ENCODE data around the gene DHX35. TPM values are rescaled to one million over a fixed set of nuclear protein-coding genes. Genes with fewer than 3 reads are reported as not detected.

The DHX35 gene
- total and polyA plus RNA-seq, 10 of the 15 experiments (the other 5 are each of a cell fraction or from before 2014, with no cell fraction given), result 4.3 to 21.6 (median 14.9) TPM

DNA sequence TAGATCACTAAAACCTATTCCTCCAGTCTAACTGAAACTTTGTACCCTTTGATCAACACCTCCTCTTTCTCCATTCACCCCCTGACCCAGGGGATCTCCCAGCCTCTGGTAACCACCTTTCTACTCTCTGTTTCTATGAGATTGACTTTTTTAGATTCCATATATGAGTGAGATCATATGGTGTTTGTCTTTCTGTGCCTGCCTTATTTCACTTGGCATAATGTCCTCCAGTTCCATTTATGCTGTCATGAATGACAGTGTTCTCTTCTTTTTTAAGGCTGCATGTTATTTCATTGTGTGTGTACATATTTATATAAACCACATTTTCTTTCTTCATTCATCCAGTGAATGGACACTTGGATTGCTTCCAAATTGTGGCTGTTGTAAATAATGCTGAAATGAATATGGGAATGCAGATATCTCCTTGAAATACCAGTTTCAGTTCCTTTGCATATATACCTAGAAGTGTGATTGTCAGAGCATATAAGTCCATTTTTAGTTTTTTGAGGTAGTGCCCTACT is 57.7 kb downstream of the DHX35 start (continued):
- TF ChIP-seq, protein P1, sequence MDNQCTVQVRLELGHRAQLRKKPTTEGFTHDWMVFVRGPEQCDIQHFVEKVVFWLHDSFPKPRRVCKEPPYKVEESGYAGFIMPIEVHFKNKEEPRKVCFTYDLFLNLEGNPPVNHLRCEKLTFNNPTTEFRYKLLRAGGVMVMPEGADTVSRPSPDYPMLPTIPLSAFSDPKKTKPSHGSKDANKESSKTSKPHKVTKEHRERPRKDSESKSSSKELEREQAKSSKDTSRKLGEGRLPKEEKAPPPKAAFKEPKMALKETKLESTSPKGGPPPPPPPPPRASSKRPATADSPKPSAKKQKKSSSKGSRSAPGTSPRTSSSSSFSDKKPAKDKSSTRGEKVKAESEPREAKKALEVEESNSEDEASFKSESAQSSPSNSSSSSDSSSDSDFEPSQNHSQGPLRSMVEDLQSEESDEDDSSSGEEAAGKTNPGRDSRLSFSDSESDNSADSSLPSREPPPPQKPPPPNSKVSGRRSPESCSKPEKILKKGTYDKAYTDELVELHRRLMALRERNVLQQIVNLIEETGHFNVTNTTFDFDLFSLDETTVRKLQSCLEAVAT (IDR thresholded peaks at IDR 0.05), result peak; percentile 64; the same call in 1 of the 2 replicates
- TF ChIP-seq JUND (IDR thresholded peaks at IDR 0.05; ENCODE audit: low read depth, low read length) (0 out of 2 replicates have a peak, but pooled peaks have one; percentile 17), STAT3 (IDR thresholded peaks at IDR 0.05; ENCODE audit: low read depth, low read length) (no peak), ZNF622 (IDR thresholded peaks at IDR 0.05) (no peak), TCF12 (IDR thresholded peaks at IDR 0.05; ENCODE audit: low read depth, low read length) (no peak; the same call in 1 of the 2 replicates), ZZZ3 (IDR thresholded peaks at IDR 0.05; ENCODE audit: control insufficient read depth, insufficient read length, low read depth) (no peak), KDM1A (IDR thresholded peaks at IDR 0.05; ENCODE audit: borderline replicate concordance) (no peak), YY1 (IDR thresholded peaks at IDR 0.05; ENCODE audit: low read depth, low read length) (0 out of 2 replicates have a peak, but pooled peaks have one; percentile 18), YBX1 (IDR thresholded peaks at IDR 0.05) (no peak), BRCA1 (IDR thresholded peaks at IDR 0.05; ENCODE audit: low read depth, low read length) (no peak), MXI1 (IDR thresholded peaks at IDR 0.05; ENCODE audit: low read depth, low read length) (no peak), KLF5 (IDR thresholded peaks at IDR 0.05; ENCODE audit: partially characterized antibody) (peak; percentile 43), RBBP5 (conservative IDR thresholded peaks at IDR 0.05) (no peak), TAF1 (IDR thresholded peaks at IDR 0.05; ENCODE audit: borderline replicate concordance, low read depth, low read length) (no peak)
- TF ChIP-seq, protein P2, sequence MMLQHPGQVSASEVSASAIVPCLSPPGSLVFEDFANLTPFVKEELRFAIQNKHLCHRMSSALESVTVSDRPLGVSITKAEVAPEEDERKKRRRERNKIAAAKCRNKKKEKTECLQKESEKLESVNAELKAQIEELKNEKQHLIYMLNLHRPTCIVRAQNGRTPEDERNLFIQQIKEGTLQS (IDR thresholded peaks at IDR 0.05; ENCODE audit: borderline replicate concordance, extremely low read depth, low read depth, low read length), result no peak
- TF ChIP-seq, protein P3, sequence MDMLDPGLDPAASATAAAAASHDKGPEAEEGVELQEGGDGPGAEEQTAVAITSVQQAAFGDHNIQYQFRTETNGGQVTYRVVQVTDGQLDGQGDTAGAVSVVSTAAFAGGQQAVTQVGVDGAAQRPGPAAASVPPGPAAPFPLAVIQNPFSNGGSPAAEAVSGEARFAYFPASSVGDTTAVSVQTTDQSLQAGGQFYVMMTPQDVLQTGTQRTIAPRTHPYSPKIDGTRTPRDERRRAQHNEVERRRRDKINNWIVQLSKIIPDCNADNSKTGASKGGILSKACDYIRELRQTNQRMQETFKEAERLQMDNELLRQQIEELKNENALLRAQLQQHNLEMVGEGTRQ (IDR thresholded peaks at IDR 0.05; ENCODE audit: borderline replicate concordance, low read depth, low read length), result no peak
- TF ChIP-seq, protein P4, sequence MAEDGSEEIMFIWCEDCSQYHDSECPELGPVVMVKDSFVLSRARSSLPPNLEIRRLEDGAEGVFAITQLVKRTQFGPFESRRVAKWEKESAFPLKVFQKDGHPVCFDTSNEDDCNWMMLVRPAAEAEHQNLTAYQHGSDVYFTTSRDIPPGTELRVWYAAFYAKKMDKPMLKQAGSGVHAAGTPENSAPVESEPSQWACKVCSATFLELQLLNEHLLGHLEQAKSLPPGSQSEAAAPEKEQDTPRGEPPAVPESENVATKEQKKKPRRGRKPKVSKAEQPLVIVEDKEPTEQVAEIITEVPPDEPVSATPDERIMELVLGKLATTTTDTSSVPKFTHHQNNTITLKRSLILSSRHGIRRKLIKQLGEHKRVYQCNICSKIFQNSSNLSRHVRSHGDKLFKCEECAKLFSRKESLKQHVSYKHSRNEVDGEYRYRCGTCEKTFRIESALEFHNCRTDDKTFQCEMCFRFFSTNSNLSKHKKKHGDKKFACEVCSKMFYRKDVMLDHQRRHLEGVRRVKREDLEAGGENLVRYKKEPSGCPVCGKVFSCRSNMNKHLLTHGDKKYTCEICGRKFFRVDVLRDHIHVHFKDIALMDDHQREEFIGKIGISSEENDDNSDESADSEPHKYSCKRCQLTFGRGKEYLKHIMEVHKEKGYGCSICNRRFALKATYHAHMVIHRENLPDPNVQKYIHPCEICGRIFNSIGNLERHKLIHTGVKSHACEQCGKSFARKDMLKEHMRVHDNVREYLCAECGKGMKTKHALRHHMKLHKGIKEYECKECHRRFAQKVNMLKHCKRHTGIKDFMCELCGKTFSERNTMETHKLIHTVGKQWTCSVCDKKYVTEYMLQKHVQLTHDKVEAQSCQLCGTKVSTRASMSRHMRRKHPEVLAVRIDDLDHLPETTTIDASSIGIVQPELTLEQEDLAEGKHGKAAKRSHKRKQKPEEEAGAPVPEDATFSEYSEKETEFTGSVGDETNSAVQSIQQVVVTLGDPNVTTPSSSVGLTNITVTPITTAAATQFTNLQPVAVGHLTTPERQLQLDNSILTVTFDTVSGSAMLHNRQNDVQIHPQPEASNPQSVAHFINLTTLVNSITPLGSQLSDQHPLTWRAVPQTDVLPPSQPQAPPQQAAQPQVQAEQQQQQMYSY (CRISPR knock-in tag; IDR thresholded peaks at IDR 0.05), result no peak
- TF ChIP-seq, protein P5, sequence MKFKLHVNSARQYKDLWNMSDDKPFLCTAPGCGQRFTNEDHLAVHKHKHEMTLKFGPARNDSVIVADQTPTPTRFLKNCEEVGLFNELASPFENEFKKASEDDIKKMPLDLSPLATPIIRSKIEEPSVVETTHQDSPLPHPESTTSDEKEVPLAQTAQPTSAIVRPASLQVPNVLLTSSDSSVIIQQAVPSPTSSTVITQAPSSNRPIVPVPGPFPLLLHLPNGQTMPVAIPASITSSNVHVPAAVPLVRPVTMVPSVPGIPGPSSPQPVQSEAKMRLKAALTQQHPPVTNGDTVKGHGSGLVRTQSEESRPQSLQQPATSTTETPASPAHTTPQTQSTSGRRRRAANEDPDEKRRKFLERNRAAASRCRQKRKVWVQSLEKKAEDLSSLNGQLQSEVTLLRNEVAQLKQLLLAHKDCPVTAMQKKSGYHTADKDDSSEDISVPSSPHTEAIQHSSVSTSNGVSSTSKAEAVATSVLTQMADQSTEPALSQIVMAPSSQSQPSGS (IDR thresholded peaks at IDR 0.05; ENCODE audit: low read length), result peak; percentile 91
- TF ChIP-seq, protein P6, sequence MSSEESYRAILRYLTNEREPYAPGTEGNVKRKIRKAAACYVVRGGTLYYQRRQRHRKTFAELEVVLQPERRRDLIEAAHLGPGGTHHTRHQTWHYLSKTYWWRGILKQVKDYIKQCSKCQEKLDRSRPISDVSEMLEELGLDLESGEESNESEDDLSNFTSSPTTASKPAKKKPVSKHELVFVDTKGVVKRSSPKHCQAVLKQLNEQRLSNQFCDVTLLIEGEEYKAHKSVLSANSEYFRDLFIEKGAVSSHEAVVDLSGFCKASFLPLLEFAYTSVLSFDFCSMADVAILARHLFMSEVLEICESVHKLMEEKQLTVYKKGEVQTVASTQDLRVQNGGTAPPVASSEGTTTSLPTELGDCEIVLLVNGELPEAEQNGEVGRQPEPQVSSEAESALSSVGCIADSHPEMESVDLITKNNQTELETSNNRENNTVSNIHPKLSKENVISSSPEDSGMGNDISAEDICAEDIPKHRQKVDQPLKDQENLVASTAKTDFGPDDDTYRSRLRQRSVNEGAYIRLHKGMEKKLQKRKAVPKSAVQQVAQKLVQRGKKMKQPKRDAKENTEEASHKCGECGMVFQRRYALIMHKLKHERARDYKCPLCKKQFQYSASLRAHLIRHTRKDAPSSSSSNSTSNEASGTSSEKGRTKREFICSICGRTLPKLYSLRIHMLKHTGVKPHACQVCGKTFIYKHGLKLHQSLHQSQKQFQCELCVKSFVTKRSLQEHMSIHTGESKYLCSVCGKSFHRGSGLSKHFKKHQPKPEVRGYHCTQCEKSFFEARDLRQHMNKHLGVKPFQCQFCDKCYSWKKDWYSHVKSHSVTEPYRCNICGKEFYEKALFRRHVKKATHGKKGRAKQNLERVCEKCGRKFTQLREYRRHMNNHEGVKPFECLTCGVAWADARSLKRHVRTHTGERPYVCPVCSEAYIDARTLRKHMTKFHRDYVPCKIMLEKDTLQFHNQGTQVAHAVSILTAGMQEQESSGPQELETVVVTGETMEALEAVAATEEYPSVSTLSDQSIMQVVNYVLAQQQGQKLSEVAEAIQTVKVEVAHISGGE (CRISPR knock-in tag; IDR thresholded peaks at IDR 0.05), result no peak
